ENCODE data around the gene MRFAP1L1.

DNA sequence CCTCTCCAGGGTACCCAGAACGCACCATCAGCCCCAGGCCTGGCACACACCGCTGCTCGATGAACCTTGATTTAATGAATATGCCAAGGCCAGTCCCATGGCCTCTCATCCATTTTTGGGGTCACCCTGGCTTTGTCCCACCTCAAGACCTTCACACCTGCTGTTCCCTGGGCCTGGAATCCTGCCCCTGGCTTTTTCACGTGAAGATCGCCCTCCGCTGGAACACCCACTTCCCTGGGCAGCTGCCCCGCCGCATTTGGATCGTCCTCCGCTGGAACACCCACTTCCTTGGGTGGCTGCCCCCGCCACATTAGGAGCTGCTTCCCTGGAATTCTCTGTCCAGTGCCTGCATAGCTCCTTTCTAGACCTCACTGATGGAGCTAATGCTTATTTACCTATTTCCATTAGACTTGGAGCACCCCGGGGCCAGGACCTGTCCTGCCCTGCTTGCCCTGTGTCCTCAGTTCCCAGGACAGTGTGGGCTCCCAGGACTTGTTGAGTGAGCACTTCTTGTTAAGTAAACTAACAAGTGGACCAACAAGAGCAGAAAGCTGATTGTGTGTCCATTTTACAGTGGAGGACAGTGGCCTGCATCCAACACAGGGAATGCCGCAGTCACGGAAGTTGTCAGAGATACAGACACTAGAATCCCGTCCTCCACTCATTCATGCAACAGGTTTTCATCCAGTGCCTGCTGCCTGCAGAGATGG is 18.8 kb upstream of the MRFAP1L1 start:
- TF ChIP-seq, protein P1, sequence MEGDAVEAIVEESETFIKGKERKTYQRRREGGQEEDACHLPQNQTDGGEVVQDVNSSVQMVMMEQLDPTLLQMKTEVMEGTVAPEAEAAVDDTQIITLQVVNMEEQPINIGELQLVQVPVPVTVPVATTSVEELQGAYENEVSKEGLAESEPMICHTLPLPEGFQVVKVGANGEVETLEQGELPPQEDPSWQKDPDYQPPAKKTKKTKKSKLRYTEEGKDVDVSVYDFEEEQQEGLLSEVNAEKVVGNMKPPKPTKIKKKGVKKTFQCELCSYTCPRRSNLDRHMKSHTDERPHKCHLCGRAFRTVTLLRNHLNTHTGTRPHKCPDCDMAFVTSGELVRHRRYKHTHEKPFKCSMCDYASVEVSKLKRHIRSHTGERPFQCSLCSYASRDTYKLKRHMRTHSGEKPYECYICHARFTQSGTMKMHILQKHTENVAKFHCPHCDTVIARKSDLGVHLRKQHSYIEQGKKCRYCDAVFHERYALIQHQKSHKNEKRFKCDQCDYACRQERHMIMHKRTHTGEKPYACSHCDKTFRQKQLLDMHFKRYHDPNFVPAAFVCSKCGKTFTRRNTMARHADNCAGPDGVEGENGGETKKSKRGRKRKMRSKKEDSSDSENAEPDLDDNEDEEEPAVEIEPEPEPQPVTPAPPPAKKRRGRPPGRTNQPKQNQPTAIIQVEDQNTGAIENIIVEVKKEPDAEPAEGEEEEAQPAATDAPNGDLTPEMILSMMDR (IDR thresholded peaks at IDR 0.05) = no peak
- no peak for TF ChIP-seq POLR2AphosphoS5 (IDR thresholded peaks at IDR 0.05)

Measured in sigmoid colon (tissue), 4 donors.